Kidney epithelial cell (primary cell): ENCODE results near the gene HOXD9. TPM values are rescaled to one million over a fixed set of nuclear protein-coding genes. Genes with fewer than 3 reads are reported as not detected.

ENCODE experiments used
- DNase-seq: peaks from one replicate; pipeline ENCODE4 v3.0.0-alpha.2; 2010; ENCODE audit warnings: low read depth
- H3K27me3 ChIP-seq: 2 replicates; pipeline ENCODE4 v1.6.0; 2011; ENCODE audit warnings: low read length; ENCODE audit not compliant: control insufficient read depth, insufficient read depth
- H3K36me3 ChIP-seq: 2 replicates; pipeline ENCODE4 v1.5.1; 2011; ENCODE audit warnings: low read length; ENCODE audit not compliant: control insufficient read depth, insufficient read depth
- H3K4me3 ChIP-seq: 2 replicates; pipeline ENCODE4 v1.5.1; 2011; ENCODE audit warnings: low read depth, mild to moderate bottlenecking, control low read depth, low read length
- CTCF ChIP-seq: IDR thresholded peaks from 2 replicates; pipeline ENCODE4 v1.5.1; 2011; ENCODE audit warnings: mild to moderate bottlenecking, moderate library complexity, low read length, control low read depth, inconsistent platforms; ENCODE audit not compliant: insufficient read depth, poor library complexity, severe bottlenecking
- total RNA-seq: library from RNA; depleted of rRNA; stranded (reverse); fragments of >200 nt; gene quantifications from 2 replicates; pipeline ENCODE4 v1.2.3, GENCODE V29; 2015

The HOXD9 gene
- total RNA-seq, 1 donor from 2014 or later = 12.2 TPM

GRCh38 chr2:176146101-176146500 is 23.6 kb downstream of the HOXD9 start:
- no peak for DNase-seq
- no peaks in the 10 kb centered on the region for H3K27me3 ChIP-seq
- no peak for TF ChIP-seq CTCF
- H3K36me3 ChIP-seq = peaks cover 1% of the 10 kb centered on the region
- peak overlapping the region; percentile 9 for H3K4me3 ChIP-seq

GRCh38 chr2:176146645-176147044 is 24.1 kb downstream of the HOXD9 start:
- H3K36me3 ChIP-seq = peaks cover 1% of the 10 kb centered on the region
- peak overlapping the region; percentile 36 for H3K4me3 ChIP-seq
- TF ChIP-seq CTCF = no peak
- DNase-seq = no peak
- no peaks in the 10 kb centered on the region for H3K27me3 ChIP-seq

GRCh38 chr2:176147210-176147799 is 24.8 kb downstream of the HOXD9 start:
- peak overlapping the region; percentile 36 for H3K4me3 ChIP-seq
- H3K36me3 ChIP-seq = peaks cover 1% of the 10 kb centered on the region
- no peak for DNase-seq
- H3K27me3 ChIP-seq = no peaks in the 10 kb centered on the region
- TF ChIP-seq CTCF = no peak

GRCh38 chr2:176147800-176148496 is 25.4 kb downstream of the HOXD9 start:
- H3K36me3 ChIP-seq = peaks cover 3% of the 10 kb centered on the region
- TF ChIP-seq CTCF = no peak
- no peaks in the 10 kb centered on the region for H3K27me3 ChIP-seq
- DNase-seq = no peak
- H3K4me3 ChIP-seq = peak overlapping the region; percentile 36

- DNase-seq = no peak
- H3K36me3 ChIP-seq = peaks cover 3% of the 10 kb centered on the region
- no peaks in the 10 kb centered on the region for H3K27me3 ChIP-seq
- TF ChIP-seq CTCF = no peak
- H3K4me3 ChIP-seq = peak overlapping the region; percentile 33
Observed at GRCh38 chr2:176148751-176149421, 26.4 kb downstream of the HOXD9 start.
